Mucosa of gallbladder (tissue), 1 donor: ENCODE results near the gene ZSCAN1. TPM values are rescaled to one million over a fixed set of nuclear protein-coding genes. Genes with fewer than 3 reads are reported as not detected.

Source experiments
- DNase-seq: peaks from one replicate; pipeline ENCODE4 v3.0.0-alpha.2; 2020; ENCODE audit warnings: low spot score
- total RNA-seq: library from RNA; stranded (reverse); gene quantifications from one replicate; pipeline ENCODE4 v1.2.1, GENCODE V29; 2021
- donor health status: DM: no; HTN: no; CAD: no.

ZSCAN1 gene
- total RNA-seq, 1 donor from 2014 or later: 1.3 TPM

- no peak for DNase-seq
Observed at GRCh38 chr19:58040751-58041525, 7.1 kb downstream of the ZSCAN1 start.

- no peak for DNase-seq
Observed at GRCh38 chr19:58042495-58043340, 8.9 kb downstream of the ZSCAN1 start.

- no peak for DNase-seq
Observed at GRCh38 chr19:58044391-58044790, 10.6 kb downstream of the ZSCAN1 start.

- DNase-seq: no peak
Observed at GRCh38 chr19:58044886-58045285, 11.1 kb downstream of the ZSCAN1 start.

- no peak for DNase-seq
Observed at GRCh38 chr19:58045411-58046050, 11.7 kb downstream of the ZSCAN1 start.

- no peak for DNase-seq
Observed at GRCh38 chr19:58046856-58047255, 13.0 kb downstream of the ZSCAN1 start.

- DNase-seq: no peak
Observed at GRCh38 chr19:58047672-58048071, 13.8 kb downstream of the ZSCAN1 start.

GRCh38 chr19:58052256-58052655 lies 18.4 kb downstream of the ZSCAN1 start:
- DNase-seq: no peak

- DNase-seq: no peak
Observed at GRCh38 chr19:58053480-58054156, 19.8 kb downstream of the ZSCAN1 start.

GRCh38 chr19:58054901-58055874 lies 21.4 kb downstream of the ZSCAN1 start:
- peak; percentile 23 for DNase-seq

GRCh38 chr19:58056261-58056660 lies 22.4 kb downstream of the ZSCAN1 start:
- DNase-seq: no peak

GRCh38 chr19:58056861-58057260 lies 23.0 kb downstream of the ZSCAN1 start:
- DNase-seq: no peak

GRCh38 chr19:58058467-58058866 lies 24.6 kb downstream of the ZSCAN1 start:
- DNase-seq: no peak

- peak; percentile 91 for DNase-seq
Observed at GRCh38 chr19:58059003-58059670, 25.3 kb downstream of the ZSCAN1 start, which contains the start of gene ZNF135. ZNF135 (plus strand) TSS chr19:58059282; CDS start chr19:58060003, 721 bp downstream.

- DNase-seq: no peak
Observed at GRCh38 chr19:58059671-58060078, 25.9 kb downstream of the ZSCAN1 start.

GRCh38 chr19:58060231-58060630 lies 26.4 kb downstream of the ZSCAN1 start:
- DNase-seq: no peak

- DNase-seq: no peak
Observed at GRCh38 chr19:58063712-58064111, 29.9 kb downstream of the ZSCAN1 start.

- DNase-seq: no peak
Observed at GRCh38 chr19:58067240-58067912, 33.6 kb downstream of the ZSCAN1 start.

GRCh38 chr19:58079792-58080191 lies 46.0 kb downstream of the ZSCAN1 start:
- DNase-seq: no peak
